ENCODE data around the gene GPR84. TPM values are rescaled to one million over a fixed set of nuclear protein-coding genes. Genes with fewer than 3 reads are reported as not detected.
"Not testable (repeated sequence)": the region's sequence is repeated elsewhere in the genome, so short reads cannot be mapped to it uniquely, and the experiment has no call there.

GPR84 gene
- total RNA-seq, 1 donor: 49.4 TPM

DNA sequence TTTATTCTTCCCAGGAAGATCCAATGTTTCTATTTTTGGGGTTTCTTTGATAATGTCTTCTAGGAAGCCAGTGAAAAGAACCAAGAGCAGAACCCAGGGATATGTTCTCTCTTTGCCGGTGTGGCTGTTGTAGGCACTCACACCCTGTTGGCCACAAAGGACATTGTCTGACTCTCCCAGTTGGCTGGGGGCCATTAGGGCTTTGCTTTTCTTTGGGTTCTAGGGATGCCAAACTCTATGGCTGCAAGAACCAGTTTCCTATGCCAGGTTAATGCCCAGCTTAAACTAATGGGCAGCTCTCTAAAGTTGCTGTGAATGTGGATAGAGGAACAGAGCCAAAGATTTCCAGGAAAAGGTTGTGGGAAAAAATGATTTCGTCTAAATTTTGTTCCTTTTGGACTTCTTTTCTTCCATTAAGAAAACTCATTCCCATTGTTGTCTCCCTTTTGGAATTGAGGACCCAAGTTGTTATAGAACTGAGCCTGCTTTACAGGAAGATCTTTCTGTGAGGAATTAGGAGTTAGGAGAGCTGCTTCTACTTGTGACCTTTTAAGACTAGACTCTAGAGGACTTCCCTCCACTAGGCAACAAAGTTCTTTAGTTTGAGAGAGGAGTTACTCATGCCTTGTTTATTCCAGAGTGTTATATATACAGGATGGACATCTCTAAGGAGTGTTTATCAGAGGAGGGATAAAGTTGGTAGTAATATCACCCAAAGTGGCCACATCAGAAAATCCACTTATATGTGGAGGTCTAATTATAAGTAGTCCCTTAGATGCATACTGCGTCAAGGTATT is 26.2 kb downstream of the GPR84 start:
- H3K27me3 ChIP-seq (ENCODE audit: insufficient read depth, low read length): no peaks in the 10 kb centered on the region
- peaks cover 10% of the 10 kb centered on the region for H3K4me1 ChIP-seq (ENCODE audit: insufficient read depth, low read length)
- H3K9me3 ChIP-seq (ENCODE audit: low read depth, low read length): no peaks in the 10 kb centered on the region
- no peak overlapping the region for H3K4me3 ChIP-seq (ENCODE audit: low read length)

DNA sequence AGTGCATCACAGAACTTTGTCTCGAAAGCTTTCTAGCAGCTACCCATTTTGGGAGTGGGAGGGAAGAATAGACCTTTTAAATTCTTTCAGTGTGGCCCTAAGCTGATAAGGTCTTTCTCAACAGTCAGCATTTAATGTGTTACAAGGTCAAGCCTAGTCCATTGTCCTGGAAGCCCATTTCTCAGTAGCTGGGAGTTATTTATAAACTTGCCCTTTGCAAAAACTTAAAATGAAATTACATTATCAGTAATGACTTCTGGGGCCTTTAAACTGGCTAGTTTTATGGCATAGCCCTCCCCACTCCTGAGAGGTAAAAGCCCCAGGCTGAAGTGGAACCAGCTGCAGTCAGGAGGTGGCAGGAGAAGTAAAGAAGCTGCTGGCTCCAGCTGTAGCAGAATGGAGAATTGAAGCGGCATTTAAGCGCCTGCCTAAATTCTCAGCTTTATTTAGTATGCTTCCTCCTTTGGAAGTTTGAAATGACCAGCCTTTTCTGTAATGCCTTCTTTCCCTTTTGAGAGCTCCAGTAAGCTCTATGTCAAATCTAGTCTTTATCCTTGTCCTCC is 26.9 kb downstream of the GPR84 start:
- H3K9me3 ChIP-seq (ENCODE audit: low read depth, low read length): no peaks in the 10 kb centered on the region

DNA sequence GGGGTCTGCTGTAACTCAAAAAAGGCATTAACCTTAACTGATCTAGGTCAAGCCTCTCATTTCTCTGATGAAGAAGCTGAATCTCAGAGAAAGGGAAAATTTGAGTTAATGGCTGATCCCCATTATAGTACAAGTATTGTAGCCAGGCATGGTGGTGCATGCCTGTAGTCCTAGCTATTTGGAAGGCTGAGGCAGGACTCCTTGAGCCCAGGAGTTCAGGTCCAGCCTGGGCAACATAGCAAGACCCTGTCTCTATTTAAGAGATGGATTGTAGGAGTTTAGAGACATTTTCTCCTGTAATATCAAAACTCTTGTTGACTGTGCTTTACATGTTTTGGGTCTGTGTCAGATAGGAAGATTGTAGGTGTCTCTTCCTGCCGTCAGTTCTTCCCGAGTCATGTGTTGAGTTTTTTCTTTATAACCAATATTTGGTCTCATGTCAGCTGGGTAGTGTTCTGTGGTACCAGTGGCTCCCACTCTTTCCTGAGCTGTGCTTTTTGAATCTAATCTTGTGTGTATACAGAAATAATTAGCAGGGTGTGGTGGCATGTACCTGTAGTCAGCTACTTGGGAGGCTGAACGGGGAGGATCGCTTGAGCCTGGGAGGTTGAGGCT is 30.8 kb downstream of the GPR84 start:
- Histone ChIP-seq H3K4me1 (ENCODE audit: insufficient read depth, low read length) (peaks cover 50% of the 10 kb centered on the region), H3K9me3 (ENCODE audit: low read depth, low read length) (no peaks in the 10 kb centered on the region), H3K27me3 (ENCODE audit: insufficient read depth, low read length) (no peaks in the 10 kb centered on the region), H3K4me3 (ENCODE audit: low read length) (no peak overlapping the region)

More for the DNA sequence above, 26.9 kb downstream of the GPR84 start:
- Histone ChIP-seq H3K4me1 (ENCODE audit: insufficient read depth, low read length) (peaks cover 13% of the 10 kb centered on the region), H3K4me3 (ENCODE audit: low read length) (no peak overlapping the region), H3K27me3 (ENCODE audit: insufficient read depth, low read length) (no peaks in the 10 kb centered on the region)

DNA sequence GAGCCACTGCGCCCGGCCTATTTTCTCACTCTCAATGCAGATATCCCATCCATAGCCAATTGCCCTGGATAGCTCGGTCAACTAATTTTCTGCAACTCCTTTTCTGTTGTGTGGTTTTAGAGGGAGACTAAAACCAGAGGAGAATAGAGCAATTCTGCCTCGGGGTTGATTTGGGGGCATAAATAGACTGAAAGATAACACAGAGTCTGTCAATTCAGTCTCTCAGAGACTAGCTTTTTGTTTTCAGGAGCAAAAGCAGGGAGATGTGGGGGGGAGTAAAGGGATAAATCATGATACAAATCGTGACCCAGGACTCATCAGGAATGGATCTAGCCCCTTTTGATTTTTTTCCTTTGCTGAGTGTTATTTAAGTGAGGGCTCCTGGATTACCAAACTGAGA is 32.8 kb downstream of the GPR84 start:
- Histone ChIP-seq H3K27me3 (ENCODE audit: insufficient read depth, low read length) (no peaks in the 10 kb centered on the region), H3K4me1 (ENCODE audit: insufficient read depth, low read length) (peaks cover 59% of the 10 kb centered on the region), H3K9me3 (ENCODE audit: low read depth, low read length) (no peaks in the 10 kb centered on the region), H3K4me3 (ENCODE audit: low read length) (no peak overlapping the region)

DNA sequence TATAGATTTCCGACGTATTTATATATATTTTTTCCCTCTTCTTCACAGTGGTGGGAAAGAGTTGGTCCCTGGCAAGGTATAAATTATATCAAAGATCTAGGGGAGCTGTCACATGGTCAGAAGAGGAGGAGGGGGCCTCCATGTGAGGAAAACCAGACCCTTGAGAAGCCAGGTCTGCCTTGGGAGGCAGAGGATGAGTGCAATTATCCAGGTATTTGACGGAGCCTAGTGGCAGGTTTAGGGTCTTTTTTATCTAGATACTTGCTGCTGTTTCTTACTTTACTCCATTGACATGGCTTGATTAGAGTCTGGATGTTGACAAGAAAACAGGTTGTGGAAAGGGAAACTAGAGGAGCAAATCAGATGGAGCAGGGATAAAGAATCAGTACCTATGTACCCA is 33.8 kb downstream of the GPR84 start:
- H3K27me3 ChIP-seq (ENCODE audit: insufficient read depth, low read length): no peaks in the 10 kb centered on the region
- H3K4me3 ChIP-seq (ENCODE audit: low read length): no peak overlapping the region
- H3K4me1 ChIP-seq (ENCODE audit: insufficient read depth, low read length): peaks cover 68% of the 10 kb centered on the region
- no peaks in the 10 kb centered on the region for H3K9me3 ChIP-seq (ENCODE audit: low read depth, low read length)

DNA sequence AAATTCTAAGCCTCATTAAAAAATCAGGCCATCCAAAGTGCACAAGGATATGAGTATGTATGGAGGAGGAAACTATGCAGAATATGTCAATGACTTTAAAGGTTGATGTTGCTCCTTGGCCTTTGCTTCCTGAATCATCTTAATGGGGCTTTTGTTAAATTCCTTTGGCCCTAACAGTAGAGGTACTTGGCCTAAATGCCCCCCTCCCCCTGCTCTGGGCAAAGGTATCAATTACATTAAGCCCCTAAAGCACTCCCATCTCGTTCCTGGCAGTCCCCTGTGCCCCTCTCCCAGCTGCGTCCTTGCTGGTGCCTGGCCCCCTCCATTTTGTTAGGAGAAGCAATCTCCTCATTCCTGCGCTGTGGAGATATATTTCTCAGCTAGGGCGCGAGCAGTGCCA is 34.5 kb downstream of the GPR84 start:
- H3K27me3 ChIP-seq (ENCODE audit: insufficient read depth, low read length): no peaks in the 10 kb centered on the region
- peaks cover 71% of the 10 kb centered on the region for H3K4me1 ChIP-seq (ENCODE audit: insufficient read depth, low read length)
- no peak overlapping the region for H3K4me3 ChIP-seq (ENCODE audit: low read length)
- no peaks in the 10 kb centered on the region for H3K9me3 ChIP-seq (ENCODE audit: low read depth, low read length)

DNA sequence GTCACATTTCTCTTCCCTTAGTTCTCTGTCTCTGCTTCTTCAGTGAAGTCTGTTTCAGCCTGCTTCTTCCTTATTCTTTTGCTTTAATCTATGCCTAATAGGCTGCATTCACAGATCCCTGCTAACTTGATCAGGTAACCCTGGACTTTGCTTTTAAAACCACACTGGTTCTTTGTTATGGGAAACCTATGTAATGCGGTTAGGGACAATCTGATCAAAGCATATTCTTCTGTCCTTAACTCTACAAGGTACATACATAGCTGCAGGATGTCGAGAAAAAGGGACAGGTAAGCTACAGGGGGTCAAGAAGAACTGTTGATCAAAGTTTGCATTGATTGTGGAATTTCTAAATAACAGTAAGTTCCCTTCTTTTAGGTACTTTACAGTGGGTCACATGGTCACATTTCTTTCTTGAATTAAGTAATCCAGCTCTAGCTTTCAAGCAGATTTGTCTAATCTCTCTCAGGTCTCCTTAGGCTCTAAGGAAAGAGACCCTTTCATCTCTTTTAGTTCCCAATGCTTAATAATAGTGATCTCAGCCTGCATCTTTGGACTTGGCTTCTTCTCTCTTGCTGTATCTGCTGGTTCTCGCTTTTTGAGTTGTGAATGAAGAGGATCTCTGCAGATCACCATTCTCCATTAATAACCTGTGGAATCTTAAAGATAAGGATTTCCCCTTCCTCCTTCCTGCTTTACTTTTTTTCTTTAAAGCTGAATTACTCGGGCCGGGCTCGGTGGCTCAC is 35.5 kb downstream of the GPR84 start:
- H3K9me3 ChIP-seq (ENCODE audit: low read depth, low read length): no peaks in the 10 kb centered on the region
- H3K4me3 ChIP-seq (ENCODE audit: low read length): no peak overlapping the region
- no peaks in the 10 kb centered on the region for H3K27me3 ChIP-seq (ENCODE audit: insufficient read depth, low read length)
- peaks cover 79% of the 10 kb centered on the region for H3K4me1 ChIP-seq (ENCODE audit: insufficient read depth, low read length)

DNA sequence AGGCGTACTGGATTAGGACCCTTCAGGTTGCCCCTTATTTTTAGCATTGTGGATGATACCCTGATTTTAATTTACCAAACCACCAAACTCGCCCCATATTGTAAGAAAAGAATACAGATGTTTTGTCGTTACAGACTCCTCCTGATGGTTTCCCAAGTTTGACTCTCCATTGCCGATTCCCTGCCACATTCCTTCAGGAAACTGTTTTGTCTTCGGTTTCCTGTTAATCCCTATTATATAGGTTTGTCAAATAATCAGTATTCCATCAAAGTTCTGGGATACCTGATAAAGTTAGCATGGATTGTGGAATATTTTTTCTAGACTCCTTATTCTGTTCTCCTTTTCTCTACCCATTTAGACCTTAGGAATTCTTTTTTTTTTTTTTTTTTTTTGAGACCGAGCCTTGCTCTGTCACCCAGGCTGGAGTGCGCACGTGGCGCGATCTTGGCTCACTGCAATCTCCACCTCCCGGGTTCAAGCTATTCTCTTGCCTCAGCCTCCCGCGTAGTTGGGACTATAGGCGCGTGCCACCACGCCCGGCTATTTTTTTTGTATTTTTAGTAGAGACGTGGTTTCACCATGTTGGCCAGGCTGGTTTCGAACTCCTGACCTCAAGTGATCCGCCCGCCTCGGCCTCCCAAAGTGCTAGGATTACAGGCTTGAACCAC is 38.7 kb downstream of the GPR84 start:
- H3K9me3 ChIP-seq (ENCODE audit: low read depth, low read length); H3K27me3 ChIP-seq (ENCODE audit: insufficient read depth, low read length): not testable (repeated sequence)
- Histone ChIP-seq H3K4me3 (ENCODE audit: low read length) (peak overlapping the region; percentile 96), H3K4me1 (ENCODE audit: insufficient read depth, low read length) (peaks cover 66% of the 10 kb centered on the region)

DNA sequence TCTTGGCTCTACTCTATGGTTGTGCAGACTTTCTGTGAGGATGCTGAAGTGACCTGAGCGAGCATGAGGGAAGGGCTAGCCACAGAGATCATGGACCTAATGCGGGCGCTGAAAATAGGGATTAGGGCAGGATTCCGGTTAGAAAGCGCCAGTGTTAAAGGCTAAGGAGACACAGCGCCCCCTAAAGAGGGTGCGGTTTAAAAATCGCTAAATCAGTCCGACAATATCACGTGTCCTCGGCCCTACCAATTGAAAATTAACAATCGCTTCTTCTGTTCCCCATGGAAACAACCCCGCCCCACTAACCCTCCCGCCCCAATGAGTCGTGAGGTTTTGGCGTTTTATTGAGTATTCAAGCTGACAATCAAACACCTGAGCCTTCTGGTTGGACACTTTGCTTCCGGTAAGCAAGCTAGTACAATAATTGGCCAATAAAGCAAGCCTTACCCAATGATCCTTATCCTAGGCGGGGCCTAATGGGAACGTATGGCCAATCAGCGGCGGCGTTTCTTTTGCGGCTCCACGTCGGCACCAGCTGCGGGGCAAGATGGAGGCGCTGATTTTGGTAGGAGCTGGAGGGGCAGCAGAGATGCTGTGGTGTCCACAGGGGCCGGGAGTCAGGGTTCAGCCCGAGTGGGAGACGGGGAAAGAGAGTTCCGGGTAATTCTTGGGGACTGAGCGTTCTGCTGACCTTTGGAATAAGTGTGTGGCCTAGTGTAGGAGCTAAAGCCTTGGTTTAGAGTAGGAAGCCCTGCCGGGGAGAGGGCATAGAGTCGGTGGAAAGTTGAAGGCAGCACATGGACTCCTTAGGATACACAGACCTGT is 39.5 kb downstream of the GPR84 start, which contains the start of gene COPZ1:
Gene COPZ1, plus strand, starts transcription at position 515 of the 825 bp plus-strand sequence. Its CDS starts 33 bp downstream, at position 548.
- H3K27me3 ChIP-seq (ENCODE audit: insufficient read depth, low read length): no peaks in the 10 kb centered on the region
- no peaks in the 10 kb centered on the region for H3K9me3 ChIP-seq (ENCODE audit: low read depth, low read length)
- peak within 1 kb of the TSS; percentile 96 for H3K4me3 ChIP-seq (ENCODE audit: low read length)
- H3K4me1 ChIP-seq (ENCODE audit: insufficient read depth, low read length): peaks cover 59% of the 10 kb centered on the region

DNA sequence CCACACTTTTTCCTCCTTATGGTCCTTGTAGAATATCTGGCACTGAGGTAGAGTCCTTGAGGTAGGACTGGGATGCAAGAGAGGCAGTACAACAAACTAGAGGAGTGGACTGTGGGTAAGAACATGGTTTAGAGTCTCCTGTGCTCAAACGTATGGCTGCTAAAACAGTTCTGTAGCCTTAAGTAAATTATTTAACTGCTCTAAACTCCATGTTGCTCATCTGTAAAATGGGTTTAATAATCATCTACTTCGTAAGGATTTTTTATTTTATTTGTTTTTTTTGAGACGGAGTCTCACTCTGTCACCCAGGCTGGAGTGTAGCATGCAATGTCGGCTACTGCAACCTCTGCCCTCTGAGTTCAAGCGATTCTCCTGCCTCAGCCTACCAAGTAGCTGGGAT is 42.9 kb downstream of the GPR84 start:
- Histone ChIP-seq H3K4me3 (ENCODE audit: low read length) (no peak overlapping the region), H3K4me1 (ENCODE audit: insufficient read depth, low read length) (peaks cover 43% of the 10 kb centered on the region), H3K9me3 (ENCODE audit: low read depth, low read length) (no peaks in the 10 kb centered on the region), H3K27me3 (ENCODE audit: insufficient read depth, low read length) (no peaks in the 10 kb centered on the region)

Other genes starting within 250 kb of the GPR84 start
- 3.3 TPM for gene SMUG1, start 175.5 kb downstream of the GPR84 start, total RNA-seq
- 16.0 TPM for gene CBX5, start 84.4 kb downstream of the GPR84 start, total RNA-seq
- 766 TPM for gene HNRNPA1, start 83.8 kb downstream of the GPR84 start, total RNA-seq
- 9.4 TPM for gene NFE2, start 63.5 kb downstream of the GPR84 start, total RNA-seq
- 34.1 TPM for gene COPZ1, start 39.4 kb downstream of the GPR84 start, total RNA-seq
- gene ZNF385A, start 20.2 kb upstream of the GPR84 start, total RNA-seq: 30.4 TPM
- 168 TPM for gene ITGA5, start 54.8 kb upstream of the GPR84 start, total RNA-seq
- 1.8 TPM for gene GTSF1, start 109.1 kb upstream of the GPR84 start, total RNA-seq
- 160 TPM for gene NCKAP1L, start 133.3 kb upstream of the GPR84 start, total RNA-seq
- 7.0 TPM for gene PDE1B, start 185.1 kb upstream of the GPR84 start, total RNA-seq
- gene PPP1R1A, start 224.2 kb upstream of the GPR84 start, total RNA-seq: not detected